Sigmoid colon (tissue), 7 donors: Measurements from ENCODE around the gene SIX5. TPM values are rescaled to one million over a fixed set of nuclear protein-coding genes. Genes with fewer than 3 reads are reported as not detected.

ENCODE experiments used
- DNase-seq: peaks from one replicate; pipeline ENCODE4 v3.0.0-alpha.2; 2019
- H3K27ac ChIP-seq, 4 donors: fragments of 200-600 bp; sonication (generic); one replicate each; pipeline ENCODE4 v1.5.1; 2016 to 2019; ENCODE audit warnings: mild to moderate bottlenecking in 1 of 4
- H3K27me3 ChIP-seq, 3 donors: fragments of 200-600 bp; sonication (generic); one replicate each; pipeline ENCODE4 v1.5.1; 2019; ENCODE audit warnings: mild to moderate bottlenecking in 1 of 3
- H3K36me3 ChIP-seq, 4 donors: fragments of 200-600 bp; sonication (generic); one replicate each; pipeline ENCODE4 v1.5.1; 2016 to 2019
- H3K4me1 ChIP-seq, 4 donors: fragments of 200-600 bp; sonication (generic); one replicate each; pipeline ENCODE4 v1.5.1; 2017 to 2019
- H3K4me3 ChIP-seq, 4 donors: fragments of 200-600 bp; sonication (generic); one replicate each; pipeline ENCODE4 v1.5.1; 2017 to 2019; ENCODE audit warnings: mild to moderate bottlenecking in 2 of 4, moderate library complexity in 1 of 4
- H3K9me3 ChIP-seq, 4 donors: fragments of 200-600 bp in 3 of 4; sonication (generic) in 3 of 4; one replicate each; pipeline versions ENCODE4 v1.5.1 to v1.6.1; 2013 to 2019
- CTCF ChIP-seq, 4 experiments: fragments of 450-650 bp in 3 of 4; fragments of 200-600 bp in 1 of 4; IDR thresholded peaks; one replicate each; pipeline ENCODE4 v1.5.1; 2016 to 2019; ENCODE audit warnings: antibody characterized with exemption in 4 of 4, mild to moderate bottlenecking in 3 of 4, moderate library complexity in 2 of 4
- EP300 ChIP-seq, 4 donors: sonication (generic); formaldehyde crosslinking; IDR thresholded peaks; one replicate each; pipeline ENCODE4 v1.6.1; 2017; ENCODE audit warnings: antibody characterized with exemption in 4 of 4
- POLR2A ChIP-seq, 2 donors: fragments of 450-650 bp; IDR thresholded peaks; one replicate each; pipeline ENCODE4 v1.6.1; 2016; ENCODE audit warnings: antibody characterized with exemption in 2 of 2, mild to moderate bottlenecking in 2 of 2, moderate library complexity in 2 of 2
- POLR2AphosphoS5 ChIP-seq, 4 donors: sonication (generic); formaldehyde crosslinking; IDR thresholded peaks; one replicate each; pipeline ENCODE4 v1.6.1; 2017; ENCODE audit warnings: antibody characterized with exemption in 4 of 4
- WGBS, 2 donors: extraction: QIAGEN DNeasy Blood & Tissue Kit; methylation state at CpG; one replicate each; pipeline ENCODE4 v1.1.7; 2013; 5-methylcytosine and 5-hydroxymethylcytosine counted together
- intact Hi-C: fragments of 100-400 bp; cut with DNase I; formaldehyde crosslinking; loops from one replicate; pipeline ENCODE4 v1.15.1; 2023
- polyA plus RNA-seq, 3 donors: library from polyadenylated mRNA; stranded (reverse); fragments of 200-250 nt; gene quantifications; one replicate each; pipeline ENCODE4 v1.2.3, GENCODE V29; 2013
- total RNA-seq, 4 donors: library from RNA; depleted of rRNA; stranded (reverse); fragments of >200 nt; gene quantifications; one replicate each; pipeline ENCODE4 v1.1.0, GENCODE V29; 2016
- donor health status: healthy with polysubstance abuse.
- donor health status: Bipolar disorder and iron deficiency.
- donor health status: healthy.

Gene SIX5
- total and polyA plus RNA-seq, 7 donors = 4.2 to 20.7 (median 16.8) TPM

GRCh38 chr19:45772912-45773311, 3.9 kb upstream of the SIX5 start:
- Histone ChIP-seq H3K27ac (peak overlapping the region; percentile 89 to 99 (median 98)), H3K4me3 (no peak overlapping the region), H3K27me3 (no peaks in the 10 kb centered on the region), H3K36me3 (peaks cover 5 to 57% (median 42%) of the 10 kb centered on the region in 4 donors), H3K4me1 (peaks cover 0 to 22% (median 17%) of the 10 kb centered on the region in 4 donors), H3K9me3 (no peaks in the 10 kb centered on the region)
- 88 to 91% methylated on average over 3 of the region's 3 CpGs for WGBS, 2 donors
- TF ChIP-seq EP300 (IDR thresholded peaks at IDR 0.05) (no peak), POLR2AphosphoS5 (IDR thresholded peaks at IDR 0.05) (peak in 1 of 4 donors; percentile 3), POLR2A (IDR thresholded peaks at IDR 0.05) (no peak), CTCF (IDR thresholded peaks at IDR 0.05) (no peak)
- intact Hi-C loops = no loop called here
- no peak for DNase-seq

- Histone ChIP-seq H3K4me3 (no peak overlapping the region), H3K36me3 (peaks cover 0 to 50% (median 36%) of the 10 kb centered on the region in 4 donors), H3K27me3 (no peaks in the 10 kb centered on the region), H3K27ac (peak overlapping the region; percentile 89 to 99 (median 98)), H3K4me1 (peaks cover under 1 to 28% (median 18%) of the 10 kb centered on the region in 4 donors), H3K9me3 (no peaks in the 10 kb centered on the region)
- no peak for TF ChIP-seq POLR2AphosphoS5 (IDR thresholded peaks at IDR 0.05)
- no peak for TF ChIP-seq EP300 (IDR thresholded peaks at IDR 0.05)
- no peak for TF ChIP-seq CTCF (IDR thresholded peaks at IDR 0.05)
- TF ChIP-seq POLR2A (IDR thresholded peaks at IDR 0.05) = no peak
- intact Hi-C loops = no loop called here
- WGBS, 2 donors = 77 to 85% methylated on average over 14 of the region's 14 CpGs
- DNase-seq = peak; percentile 69
These were observed 3.2 kb upstream of the SIX5 start for GRCh38 chr19:45772130-45772840.

GRCh38 chr19:45771311-45771933, 2.4 kb upstream of the SIX5 start:
- Histone ChIP-seq H3K9me3 (no peaks in the 10 kb centered on the region), H3K4me3 (peak overlapping the region in 1 of 4 donors; percentile 80), H3K27ac (peak overlapping the region; percentile 89 to 99 (median 98)), H3K27me3 (no peaks in the 10 kb centered on the region), H3K36me3 (peaks cover 0 to 42% (median 27%) of the 10 kb centered on the region in 4 donors), H3K4me1 (peaks cover 3 to 37% (median 23%) of the 10 kb centered on the region in 4 donors)
- WGBS, 2 donors = 88 to 93% methylated on average over 46 of the region's 46 CpGs
- intact Hi-C loops = loop anchor here (1.0 kb wide), 1 partner anchor 8 kb away; no protein-coding TSS in a partner anchor
- DNase-seq = peak; percentile 78
- TF ChIP-seq EP300 (IDR thresholded peaks at IDR 0.05) = no peak
- peak in 1 of 4 donors; percentile 11 for TF ChIP-seq POLR2AphosphoS5 (IDR thresholded peaks at IDR 0.05)
- no peak for TF ChIP-seq POLR2A (IDR thresholded peaks at IDR 0.05)

GRCh38 chr19:45770192-45771101, 1.4 kb upstream of the SIX5 start:
- intact Hi-C loops = loop anchor here (1.0 kb wide), 2 partner anchors 9 to 29 kb away; no protein-coding TSS in a partner anchor
- peaks cover 0 to 38% (median 25%) of the 10 kb centered on the region in 4 donors for H3K36me3 ChIP-seq
- WGBS, 2 donors = 1% methylated on average over 79 of the region's 79 CpGs
- peak overlapping the region; percentile 89 to 99 (median 98) for H3K27ac ChIP-seq
- H3K4me3 ChIP-seq = peak overlapping the region; percentile 47 to 93 (median 84)
- peaks cover 3 to 47% (median 33%) of the 10 kb centered on the region in 4 donors for H3K4me1 ChIP-seq
- no peaks in the 10 kb centered on the region for H3K9me3 ChIP-seq
- TF ChIP-seq POLR2A (IDR thresholded peaks at IDR 0.05) (peak; percentile 27 to 43), CTCF (IDR thresholded peaks at IDR 0.05) (peak; percentile 85 to 94 (median 94)), EP300 (IDR thresholded peaks at IDR 0.05) (no peak), POLR2AphosphoS5 (IDR thresholded peaks at IDR 0.05) (peak in 3 of 4 donors; percentile 55 to 80 (median 74))
- H3K27me3 ChIP-seq = no peaks in the 10 kb centered on the region
- peak; percentile 99 for DNase-seq
